K562 treated with DMSO at 1 percent for 4 hours (cell line): ENCODE results near the gene MON2. TPM values are rescaled to one million over a fixed set of nuclear protein-coding genes. Genes with fewer than 3 reads are reported as not detected.

Experiments
- total RNA-seq: library from RNA; unstranded; fragments of 300-600 nt; gene quantifications from 2 replicates; pipeline ENCODE4 v1.2.3, GENCODE V29; 2022; ENCODE audit not compliant: insufficient read depth

The MON2 gene
- 5.1 and 6.5 TPM in 2 replicates for total RNA-seq

GRCh38 chr12:62466594-62467491 lies at the start of gene MON2:
Gene MON2 (plus strand): TSS chr12:62466826. CDS start chr12:62467208, 382 bp downstream.

Other genes with a start within 250 kb of the MON2 start
- 32.6 and 41.1 TPM in 2 replicates for gene USP15, start 206.4 kb upstream of the MON2 start, total RNA-seq